Effector CD4-positive, alpha-beta T cell (primary cell): ENCODE data around the gene ANKMY1.

Experiments used
- DNase-seq: peaks from one replicate; pipeline ENCODE4 v3.0.0-alpha.2; 2020

The ANKMY1 gene

DNA sequence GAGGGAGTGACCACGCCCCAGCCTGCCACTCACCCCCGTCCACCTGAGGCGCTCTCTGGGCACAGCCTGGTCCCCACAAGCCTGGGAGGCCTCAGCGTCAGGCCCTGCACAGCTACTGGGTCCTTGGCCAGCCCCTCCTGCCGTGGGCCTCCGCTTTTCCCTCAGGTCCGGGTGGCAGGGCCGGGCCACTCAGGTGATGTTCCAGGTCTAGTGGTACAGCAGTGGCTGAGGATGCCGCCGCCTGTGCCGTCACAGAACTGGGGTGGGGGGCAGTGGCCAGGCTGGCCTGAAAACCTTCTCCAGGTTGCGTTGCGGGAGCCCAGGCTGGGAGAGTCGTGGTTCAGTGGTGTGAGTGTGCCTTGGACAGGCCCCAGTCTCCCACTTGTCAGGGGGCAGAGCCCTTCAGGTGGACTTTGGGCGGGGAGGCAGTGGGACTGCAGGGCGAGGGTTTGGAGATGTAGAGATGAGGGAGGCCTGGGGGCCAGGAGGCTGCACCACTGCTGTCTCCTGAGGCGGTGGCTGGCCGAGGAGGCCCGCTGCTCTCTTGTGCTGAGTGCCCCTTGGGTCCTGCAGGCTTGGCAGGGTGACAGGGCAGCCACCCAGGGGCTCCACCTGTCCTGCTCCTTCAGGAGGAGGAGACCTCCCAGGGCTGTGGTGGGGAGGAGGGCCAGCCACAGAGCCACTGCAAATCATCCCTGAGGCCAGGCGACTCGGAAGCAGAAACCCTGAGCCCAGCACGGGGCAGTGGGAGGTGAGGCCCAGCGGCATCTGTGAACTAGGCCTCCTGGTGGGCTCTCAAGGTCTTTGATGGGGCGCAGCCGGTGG, 114.7 kb downstream of the ANKMY1 start:
- DNase-seq: no peak

GRCh38 chr2:240441993-240442411, 115.8 kb downstream of the ANKMY1 start:
- DNase-seq: no peak

GRCh38 chr2:240441326-240441992, 116.3 kb downstream of the ANKMY1 start:
- DNase-seq: no peak

GRCh38 chr2:240440704-240441320, 117.0 kb downstream of the ANKMY1 start:
- no peak for DNase-seq

- DNase-seq: no peak
Observed at GRCh38 chr2:240440251-240440650, 117.5 kb downstream of the ANKMY1 start.

DNA sequence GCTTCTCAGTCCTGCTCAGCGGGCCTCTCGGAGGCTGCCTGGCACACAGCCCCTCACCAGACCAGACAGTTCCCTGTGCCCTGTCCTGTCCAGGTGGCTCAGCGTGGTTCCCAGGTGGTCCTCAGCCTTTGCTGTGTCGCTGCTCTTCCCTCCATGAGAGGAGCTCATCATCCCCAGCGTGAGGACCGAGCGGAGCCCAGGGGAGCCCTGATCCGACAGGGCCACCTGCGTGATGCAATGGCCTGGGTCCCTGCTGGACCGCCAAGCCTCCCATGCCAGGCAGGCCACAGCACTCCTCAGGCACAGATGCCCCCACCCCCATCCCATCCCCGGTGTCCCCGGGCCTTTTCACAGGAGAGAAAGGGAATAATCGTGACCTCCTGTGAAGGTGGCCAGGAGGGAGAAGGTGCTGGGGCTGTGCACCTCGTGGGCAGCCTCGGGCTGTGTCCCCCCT, 118.1 kb downstream of the ANKMY1 start:
- no peak for DNase-seq

DNA sequence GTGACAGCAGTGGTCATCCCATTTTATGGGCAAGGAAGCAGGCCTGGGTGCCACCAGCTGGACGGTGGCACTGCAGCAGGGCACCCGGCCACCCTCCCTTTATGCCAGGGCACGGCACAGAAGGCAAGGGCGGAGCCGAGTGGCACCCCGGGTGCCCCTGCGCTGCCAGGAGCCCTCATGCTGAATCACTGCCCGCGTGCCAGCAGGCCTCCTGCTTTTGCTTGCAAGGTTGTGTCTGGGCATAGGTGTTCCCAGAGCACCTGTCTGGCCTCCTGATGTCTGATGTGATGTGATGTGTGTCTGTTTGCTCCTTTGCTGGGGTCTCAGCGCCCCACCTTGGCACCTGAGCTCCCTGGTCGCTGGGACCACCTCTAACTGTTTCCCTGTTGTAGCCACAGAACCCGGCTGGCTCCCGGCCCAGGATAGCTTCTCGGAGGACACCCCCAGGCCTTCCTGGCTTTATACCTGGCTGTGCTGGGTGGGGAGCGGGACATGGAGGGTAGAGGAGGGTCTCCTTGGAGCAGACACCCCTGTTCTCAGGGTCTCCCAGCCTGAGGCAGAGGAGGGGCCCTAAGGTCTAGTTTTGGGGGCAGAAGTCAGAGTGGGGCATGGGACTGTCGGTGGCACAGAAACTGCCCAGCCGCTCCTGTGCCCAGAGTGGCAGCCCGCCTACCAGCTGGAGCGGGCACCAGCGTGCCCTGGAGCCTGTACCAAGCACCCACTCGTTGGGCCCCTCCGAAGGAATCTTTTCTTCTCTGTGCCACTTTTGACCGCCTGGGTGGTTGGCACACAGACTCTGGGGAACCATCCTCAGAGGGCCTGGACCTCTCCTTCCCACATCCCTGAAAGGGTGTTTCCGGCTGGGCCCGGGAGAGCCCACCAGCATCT, 118.7 kb downstream of the ANKMY1 start:
- DNase-seq: no peak

DNA sequence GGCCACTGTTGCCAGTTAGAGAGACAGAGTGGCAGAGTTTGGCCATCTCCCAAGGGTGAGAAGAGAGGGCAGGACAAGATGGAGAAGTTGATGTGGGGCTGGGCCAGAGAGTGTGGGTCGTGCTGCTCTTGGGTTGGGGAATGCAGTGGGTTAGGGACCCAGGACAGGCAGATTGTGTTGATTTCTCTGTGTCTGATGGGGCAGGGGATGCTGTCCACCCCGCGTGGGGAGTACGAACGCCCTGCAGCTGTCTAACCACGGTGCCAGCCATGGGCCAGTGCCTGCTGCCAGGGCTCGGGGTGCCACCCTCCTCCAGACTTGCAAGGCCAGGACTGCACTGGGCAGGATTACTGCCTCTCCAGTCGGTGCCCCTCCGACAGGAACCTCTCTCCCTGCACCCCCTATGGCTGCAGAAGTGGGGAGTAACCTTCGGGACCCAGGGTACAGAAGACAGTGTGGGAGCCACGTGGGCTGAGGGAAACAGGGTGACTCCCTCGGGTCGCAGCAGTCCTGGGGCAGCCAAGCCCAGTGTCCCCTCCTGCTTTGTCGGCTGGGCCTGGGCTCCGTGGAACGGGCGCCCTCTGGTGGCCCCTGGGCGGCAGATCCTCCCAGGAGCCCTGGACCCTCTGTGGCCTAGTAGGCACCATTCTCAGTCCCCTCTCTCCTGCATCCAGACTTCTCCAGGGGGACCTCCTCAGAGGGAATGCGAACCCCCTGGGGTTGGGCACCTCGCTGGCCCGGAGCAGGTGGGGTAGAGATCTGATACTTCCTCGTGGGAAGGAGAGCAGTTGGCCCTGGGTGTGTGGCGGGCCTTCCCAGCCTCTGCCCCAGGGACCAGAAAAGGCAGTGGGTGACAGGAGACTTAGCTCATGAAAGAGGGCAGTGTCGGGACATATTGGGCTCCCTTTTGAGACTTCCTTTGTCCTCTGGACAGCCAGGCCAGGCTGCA, 119.7 kb downstream of the ANKMY1 start:
- peak; percentile 53 for DNase-seq

- no peak for DNase-seq
Observed at GRCh38 chr2:240437551-240437860, 120.3 kb downstream of the ANKMY1 start.

DNA sequence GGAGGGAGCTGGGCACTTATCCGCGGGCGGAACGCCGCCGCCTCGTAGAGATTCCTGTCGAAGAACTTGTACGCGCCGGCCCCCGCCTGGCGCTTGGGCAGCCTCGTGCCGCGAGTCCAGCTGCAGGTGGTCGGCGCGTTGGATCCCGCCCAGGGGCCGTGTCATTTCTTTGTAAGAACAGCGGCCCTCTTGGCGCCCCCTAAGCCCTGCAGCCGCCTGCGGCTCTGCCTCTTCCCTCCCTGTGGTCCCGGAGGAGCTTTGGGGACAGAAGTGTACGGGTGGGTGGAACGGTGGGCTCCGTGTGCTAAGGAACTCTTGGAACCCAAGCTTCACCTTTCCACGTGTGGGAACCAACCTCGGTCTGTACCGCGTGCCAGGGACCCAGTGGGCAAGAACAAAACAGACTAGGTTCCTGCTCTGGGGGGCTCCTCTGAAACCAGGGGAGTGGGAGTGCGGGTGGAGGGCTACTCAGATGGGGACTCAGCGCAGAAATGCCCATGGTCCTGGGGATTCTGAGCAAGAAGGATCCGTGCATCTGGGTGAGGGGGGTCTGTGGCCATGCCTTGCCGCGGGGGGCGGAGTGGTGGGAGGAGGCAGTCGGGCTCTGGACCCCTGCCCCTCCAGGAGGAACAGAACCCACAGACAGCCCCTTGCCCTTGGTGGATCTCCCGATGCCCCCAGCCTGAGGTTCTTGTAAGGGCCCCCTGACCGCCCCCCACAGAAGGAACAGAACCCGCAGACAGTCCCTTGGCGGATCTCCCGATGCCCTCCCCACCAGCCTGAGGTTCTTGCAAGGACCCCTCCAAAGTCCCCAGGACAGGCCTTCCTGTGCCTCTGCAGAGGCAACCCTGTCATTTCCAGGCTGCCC, 120.9 kb downstream of the ANKMY1 start:
- DNase-seq: no peak

- DNase-seq: no peak
Observed at GRCh38 chr2:240435948-240436682, 121.7 kb downstream of the ANKMY1 start.

DNA sequence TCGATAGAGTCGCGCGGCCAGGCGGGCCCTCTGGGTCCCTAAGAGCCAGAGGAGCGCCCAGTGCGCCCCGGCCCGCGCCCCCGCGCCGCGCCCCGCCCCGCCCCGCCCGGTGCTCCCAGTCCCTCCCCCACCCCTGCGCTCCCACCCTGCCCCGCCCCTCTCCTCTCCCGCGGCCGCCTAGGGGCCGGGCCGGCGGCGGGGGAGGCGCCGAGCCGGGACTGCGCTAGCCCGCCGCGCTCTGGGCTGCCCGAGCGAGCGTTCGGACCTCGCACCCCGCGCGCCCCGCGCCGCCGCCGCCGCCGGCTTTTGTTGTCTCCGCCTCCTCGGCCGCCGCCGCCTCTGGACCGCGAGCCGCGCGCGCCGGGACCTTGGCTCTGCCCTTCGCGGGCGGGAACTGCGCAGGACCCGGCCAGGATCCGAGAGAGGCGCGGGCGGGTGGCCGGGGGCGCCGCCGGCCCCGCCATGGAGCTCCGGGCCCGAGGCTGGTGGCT, 122.3 kb downstream of the ANKMY1 start, which contains the start of gene GPC1:
TSS of gene GPC1 (plus strand) at position 207 of the 491 bp plus-strand sequence. CDS start at position 463, 256 bp downstream.
- peak; percentile 20 for DNase-seq

DNA sequence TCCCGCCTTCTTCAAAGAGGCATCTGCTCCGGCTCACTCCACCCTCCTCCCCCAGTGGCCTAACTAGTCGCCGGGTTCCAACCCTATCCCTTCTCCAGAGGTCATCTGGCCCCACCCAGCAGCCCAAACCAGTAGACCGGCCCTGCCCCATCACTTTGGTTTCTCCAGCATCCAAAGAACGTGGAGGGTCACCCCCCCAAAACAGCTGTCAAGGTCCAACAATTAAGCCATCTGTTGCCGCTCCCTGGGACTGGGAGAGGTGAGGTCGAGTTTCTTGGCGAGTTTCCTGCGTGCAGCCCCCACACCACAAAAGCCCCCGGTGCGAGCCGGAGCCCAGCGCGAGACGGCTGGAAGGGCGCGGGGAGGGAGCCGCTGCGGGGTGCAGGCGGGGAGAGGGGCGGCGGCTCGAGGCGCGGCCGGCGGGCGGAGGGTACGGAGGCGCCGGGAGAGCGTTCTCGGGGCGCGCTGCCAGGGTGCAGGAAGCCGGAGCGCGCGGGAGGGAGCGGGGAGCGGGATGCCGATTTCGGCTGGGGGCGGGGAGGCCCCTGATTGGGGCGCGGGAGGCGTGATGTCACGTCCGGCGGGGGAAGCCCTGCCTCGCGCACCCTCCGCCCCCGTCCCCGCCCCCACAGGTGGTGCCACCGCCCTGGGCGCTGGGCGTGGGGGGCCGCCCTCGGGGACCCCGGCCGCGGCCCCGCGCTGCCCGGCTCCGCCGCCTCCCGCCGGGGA, 122.9 kb downstream of the ANKMY1 start:
- DNase-seq: peak; percentile 80

DNA sequence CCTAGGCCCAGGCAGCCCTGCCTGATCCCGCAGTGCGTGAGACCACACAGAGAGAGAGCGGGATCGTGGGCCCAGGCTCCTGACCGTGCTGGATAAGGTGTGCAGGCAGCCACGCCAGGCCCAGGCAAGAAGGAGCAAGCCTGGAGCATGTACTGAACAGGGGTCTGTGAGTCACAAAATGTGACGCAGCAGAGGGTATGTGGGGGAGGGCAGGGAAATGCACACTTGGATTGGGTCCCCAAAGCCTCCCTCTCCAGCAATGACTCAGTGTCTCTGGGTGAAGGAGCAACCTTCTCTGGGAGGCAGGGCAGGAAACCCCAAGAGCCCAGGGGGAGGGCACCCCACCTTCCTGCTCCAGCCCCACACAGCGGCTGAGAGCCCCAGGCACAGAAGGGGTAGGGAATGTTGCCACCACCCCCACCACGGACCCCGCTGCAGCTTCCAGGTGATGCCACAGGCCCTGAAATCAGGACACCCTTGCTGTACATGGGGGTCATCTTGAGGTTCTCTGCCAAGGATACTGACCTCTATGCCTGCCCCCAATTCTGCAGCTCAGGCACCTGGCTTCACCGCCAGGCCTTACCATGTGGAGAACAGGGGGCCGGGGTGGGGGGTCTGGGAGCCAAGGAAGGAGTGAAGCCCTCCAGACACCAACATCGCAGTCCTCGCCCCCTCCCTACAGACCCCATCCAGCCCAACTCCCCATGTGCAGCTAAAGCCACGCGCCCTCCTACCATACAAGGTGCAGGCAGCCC, 123.6 kb downstream of the ANKMY1 start:
- DNase-seq: no peak

DNA sequence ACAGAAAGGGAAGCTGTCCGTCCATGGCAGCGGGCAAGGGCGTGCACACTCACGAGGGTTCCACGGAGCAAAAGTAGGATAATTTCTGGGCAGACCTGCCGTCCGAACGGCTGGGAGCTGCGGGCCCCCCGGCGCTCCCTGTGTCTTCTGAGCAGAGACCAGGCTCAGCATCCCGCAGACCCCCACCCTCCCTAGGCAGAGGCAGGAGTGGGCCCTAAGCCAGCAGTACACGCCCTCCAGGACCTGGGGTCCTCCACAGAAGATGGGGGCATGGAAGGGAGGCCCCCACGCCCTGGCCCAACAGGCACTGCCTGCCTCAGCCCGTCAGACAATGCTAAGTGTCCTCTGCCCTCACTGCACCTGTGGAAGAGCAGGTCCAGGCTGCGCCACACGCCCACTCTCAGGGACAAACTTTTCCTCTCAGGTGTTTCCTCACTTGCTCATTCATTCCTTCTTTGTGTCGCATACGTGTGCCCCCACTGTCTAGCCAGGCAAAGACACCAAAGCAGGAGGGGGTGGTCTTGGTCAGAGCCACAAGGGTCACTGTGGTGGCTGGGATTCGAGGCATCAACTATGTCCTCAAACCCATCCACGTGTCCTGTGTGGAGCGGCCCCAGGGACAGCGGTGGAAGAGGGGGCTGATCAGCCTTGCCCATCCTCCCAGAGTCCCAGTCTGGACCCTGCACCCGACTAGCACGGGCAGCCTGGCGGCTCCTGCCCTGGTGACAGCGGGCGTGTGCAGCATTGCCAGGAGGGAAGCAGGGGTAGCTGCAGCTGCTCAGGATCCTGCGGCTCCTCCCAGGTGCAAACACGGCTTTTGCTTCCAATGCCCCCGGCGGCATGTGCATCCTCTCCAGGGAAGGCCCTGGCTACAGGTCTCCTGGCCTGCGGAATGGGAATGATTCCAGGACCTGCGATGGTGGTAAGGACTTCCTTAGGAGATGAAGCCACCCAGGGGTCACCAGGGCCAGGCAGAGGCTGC, 124.7 kb downstream of the ANKMY1 start:
- DNase-seq: no peak

DNA sequence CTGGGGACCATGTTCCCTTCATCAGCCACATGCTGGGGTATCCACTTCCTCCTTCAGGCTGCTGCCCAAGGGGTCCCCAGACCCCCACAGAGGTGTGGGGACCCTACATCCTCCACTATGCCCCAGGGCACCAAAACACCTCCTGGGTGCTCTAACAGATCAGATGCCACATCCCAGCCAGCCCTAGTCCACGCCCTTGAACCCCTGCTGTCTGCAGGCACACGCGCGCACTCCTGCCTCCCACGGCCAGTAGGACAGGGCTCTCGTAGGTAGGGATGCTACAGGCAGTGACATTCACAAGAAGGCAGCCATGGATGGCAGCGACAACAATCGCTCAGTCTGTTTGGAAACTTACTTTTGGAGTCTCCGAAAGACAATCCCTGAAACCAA, 125.4 kb downstream of the ANKMY1 start:
- DNase-seq: no peak
